ENCODE measurements around the gene WRNIP1.
A peak's percentile ranks its signal among the peaks of the same experiment; 100 is the strongest.

The WRNIP1 gene

DNA sequence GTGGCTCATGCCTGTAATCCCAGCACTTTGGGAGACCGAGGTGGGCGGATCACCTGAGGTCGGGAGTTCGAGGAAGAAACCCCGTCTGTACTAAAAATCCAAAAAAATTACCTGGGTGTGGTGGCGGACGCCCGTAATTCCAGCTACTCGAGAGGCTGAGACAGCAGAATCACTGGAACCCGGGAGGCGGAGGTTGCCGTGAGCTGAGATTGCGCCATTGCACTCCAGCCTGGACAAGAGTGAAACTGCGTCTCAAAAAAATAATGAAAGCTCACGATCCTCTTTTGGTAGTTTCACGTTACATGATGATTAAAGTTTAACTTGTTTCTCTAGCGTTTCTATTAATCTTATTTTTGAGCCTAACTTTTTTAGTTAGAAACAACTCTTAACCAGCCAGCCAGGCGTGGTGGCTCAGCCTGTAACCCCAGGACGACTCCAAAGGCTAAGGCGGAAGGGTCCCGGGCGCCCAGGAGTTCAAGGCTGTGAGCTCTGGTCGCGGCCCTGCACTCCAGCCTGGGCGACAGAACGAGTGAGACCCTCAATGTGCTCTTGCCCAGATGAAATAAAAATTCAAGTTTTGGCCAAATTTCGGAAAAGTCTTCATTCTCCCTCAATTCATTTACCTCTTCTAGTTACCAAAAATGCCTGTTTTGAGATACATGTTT is 1.2 kb upstream of the WRNIP1 start:
- DNase-seq = peak in 1 of 2 experiments; percentile 21

DNA sequence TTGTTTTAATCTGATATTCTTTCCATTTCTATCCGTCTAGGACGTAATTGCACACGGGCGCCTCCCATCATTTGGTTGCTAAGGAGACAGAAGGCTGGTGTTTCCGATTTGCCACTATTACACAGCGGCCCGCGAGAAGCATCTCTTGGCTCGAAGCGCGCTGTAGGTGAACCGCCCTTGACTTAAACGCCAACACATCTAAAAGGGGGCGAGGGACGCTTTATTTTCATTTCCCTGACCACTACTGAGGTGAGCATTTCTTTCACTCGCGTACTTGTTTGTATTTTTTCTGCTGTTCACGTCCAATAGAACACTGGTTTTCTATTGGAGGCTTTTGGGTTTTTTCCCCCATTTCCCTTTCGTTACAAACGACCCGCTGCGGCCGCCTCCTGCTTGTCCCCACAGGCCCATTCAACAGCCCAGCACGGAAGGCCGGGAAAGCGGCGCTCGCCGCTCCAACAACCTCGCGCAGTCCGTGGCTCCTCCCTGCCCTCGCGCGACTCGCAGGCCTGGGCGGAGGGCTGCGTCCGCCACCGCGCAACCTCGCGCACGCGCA is 505 bp upstream of the WRNIP1 start:
- DNase-seq = peak; percentile 61 to 78

DNA sequence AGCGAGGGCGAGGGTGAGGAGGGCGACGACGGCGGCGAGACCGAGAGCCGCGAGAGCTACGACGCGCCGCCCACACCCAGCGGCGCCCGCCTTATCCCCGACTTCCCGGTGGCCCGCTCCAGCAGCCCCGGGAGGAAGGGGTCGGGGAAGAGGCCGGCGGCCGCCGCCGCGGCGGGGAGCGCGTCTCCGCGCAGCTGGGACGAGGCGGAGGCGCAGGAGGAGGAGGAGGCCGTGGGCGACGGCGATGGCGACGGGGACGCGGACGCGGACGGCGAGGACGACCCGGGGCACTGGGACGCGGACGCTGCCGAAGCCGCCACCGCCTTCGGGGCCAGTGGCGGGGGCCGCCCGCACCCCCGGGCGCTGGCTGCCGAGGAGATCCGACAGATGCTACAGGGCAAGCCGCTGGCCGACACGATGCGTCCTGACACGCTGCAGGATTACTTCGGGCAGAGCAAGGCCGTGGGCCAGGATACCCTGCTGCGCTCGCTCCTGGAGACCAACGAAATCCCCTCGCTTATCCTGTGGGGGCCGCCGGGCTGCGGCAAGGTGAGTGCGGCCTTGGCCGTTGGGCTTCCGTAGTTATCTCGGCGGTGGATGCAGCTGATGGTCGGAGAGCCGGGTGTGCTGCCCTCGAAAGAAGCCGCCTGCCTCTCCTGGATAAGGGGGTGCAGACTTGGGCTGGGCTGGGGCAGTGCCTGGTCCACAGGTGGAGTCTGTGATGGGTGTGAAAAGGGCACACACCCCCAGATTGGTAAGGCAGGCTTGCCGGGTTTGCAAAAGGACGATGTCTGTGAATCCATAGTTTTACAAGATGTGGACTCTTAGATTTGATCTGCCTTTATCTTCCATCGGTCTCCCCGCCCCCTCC is 938 bp downstream of the WRNIP1 start:
- DNase-seq = peak in 1 of 2 experiments; percentile 74

DNA sequence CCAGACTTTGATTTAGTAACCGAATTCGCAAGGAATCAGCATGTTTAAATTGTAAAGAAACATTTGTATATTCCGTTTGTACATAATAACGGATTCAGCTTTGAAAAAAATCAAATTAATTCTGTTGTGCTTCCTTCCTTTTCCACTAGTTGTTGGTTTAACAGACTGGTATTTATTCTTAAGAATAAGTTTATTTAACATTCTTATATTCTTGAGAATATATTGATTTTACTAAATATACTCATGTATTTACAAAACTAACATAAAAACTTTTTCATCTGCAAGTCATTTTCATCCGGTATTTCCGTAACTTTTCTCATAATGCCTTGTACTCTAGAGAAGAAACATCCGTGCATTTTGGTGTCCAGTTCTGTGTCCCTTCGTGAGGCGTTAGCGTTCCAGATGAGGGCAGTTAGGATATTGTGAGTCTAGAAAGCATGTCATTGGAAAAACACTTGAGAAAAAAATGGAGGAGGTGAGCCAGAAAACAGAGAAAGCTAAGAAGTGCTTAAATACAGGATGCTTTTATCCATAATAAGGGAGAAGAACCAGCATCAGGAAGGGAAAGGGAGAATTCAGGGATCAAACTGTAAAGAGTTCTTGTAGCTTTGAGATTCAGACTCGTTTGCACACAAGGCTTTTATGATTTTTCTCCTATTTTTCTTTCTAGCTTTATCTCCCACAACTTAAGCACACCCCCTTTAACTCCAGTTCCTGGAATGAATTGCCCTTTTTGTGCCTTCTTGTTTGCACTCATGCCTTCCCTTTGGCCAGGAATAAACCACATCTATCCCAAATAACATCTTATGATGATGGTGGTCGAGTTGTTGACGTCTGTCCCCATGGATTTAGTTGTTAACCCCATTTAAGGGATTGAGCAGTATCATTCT is 1.8 kb downstream of the WRNIP1 start:
- peak in 1 of 2 experiments; percentile 11 for DNase-seq

DNA sequence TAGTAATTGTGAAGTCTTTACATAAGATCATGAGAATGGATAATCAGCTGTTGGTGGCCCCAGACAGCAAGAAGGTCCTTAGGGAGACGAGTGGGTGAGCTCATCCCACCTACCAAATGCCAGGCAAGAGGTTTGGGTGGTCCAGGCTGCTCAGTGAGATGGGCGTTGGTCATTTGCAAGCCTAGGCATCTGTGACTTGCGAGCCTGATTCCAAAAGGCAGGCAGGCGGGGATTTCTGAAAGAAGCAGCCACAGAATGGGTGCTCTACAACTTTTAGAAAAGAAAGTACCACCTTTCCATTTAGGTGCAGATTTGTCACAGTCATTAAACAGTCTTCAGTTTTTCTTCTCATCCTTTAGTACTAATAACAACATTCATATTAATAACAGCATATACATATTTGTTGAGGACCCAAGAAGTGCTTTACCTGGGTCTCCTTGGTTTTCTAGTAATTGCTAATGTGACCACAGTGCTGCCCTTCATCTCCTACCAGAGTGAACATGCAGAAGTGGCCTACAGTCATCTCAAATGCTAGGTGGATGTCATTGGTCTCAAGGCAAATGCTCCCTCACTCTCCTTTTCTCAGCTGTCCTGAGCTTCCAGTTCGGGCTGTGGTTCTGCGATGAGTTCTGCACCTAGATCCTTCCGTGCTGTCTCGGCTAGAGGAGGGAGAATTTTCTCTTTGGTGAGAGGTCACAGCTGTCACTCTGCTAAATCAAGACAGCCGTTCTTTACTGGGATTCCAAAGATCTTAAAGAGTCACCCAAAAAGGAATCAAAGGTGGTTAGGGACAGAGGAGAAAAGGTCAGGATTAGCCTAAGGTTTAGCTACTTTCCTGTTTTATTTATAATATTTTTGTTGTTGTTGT is 2.7 kb downstream of the WRNIP1 start:
- DNase-seq = no peak

DNA sequence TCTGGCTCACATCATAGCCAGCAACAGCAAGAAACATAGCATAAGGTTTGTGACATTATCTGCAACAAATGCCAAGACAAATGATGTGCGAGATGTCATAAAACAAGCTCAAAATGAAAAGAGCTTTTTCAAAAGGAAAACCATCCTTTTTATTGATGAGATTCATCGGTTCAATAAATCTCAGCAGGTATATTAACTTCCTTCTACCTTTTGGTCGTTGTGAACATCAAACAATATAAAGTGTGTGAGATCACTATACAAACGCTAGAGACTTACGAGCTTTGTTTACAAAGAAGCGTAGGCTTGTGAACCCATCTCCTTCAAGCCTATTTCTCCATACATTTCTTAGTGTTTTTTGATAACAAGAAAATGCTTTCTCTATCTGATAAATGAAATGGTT is 3.5 kb downstream of the WRNIP1 start:
- no peak for DNase-seq

DNA sequence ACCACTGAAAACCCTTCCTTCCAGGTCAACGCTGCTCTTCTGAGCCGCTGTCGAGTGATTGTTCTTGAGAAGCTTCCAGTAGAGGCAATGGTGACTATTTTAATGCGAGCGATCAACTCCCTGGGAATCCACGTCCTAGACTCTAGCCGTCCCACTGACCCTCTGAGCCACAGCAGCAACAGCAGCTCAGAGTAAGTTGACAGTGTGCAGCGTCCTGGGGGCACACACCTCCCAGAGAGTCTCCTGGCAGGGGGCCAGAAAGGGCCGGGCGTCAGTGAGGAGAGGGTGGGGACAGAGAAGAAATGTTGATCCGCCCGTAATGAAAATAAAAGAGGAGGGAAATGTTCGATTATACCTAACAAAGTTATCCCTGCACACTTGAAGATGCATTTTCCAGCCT is 5.0 kb downstream of the WRNIP1 start:
- DNase-seq = no peak

DNA sequence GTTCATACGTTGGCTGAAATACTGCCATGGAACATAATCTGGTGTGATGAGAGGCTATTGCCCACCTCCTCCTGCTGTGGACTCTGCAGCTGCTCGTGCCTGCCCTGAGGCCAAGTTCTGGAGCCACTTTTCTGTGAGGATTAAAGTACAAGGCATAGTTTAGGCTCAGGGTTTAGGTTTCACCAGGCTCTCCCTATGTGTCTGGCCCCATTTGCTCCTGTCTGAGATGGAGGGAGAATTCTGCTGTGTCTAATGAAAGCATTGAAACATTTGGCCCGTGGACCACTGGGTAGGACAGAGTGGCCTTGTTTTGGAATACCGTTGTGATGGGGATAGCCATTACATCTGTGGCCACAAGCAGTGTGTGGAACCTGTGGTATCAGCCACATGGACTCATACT is 5.9 kb downstream of the WRNIP1 start:
- no peak for DNase-seq

DNA sequence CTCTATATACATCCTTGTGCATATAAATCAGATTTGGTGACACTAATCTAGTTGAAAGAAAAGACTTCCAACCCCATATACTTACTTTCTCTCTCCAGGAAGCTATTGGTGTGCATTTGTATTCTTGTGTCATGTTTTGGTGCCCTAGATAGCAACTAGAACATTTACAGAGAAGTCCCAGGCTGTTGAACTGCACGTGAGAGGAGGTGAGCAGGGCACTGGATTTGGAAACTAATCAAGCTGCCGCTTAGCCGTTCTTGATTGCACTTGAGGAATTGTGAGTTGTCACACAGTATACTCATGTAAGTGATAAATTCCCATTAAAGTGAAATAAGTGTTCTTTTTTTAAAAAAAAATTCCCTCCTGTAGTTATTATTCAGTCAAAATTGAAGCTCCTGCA is 7.6 kb downstream of the WRNIP1 start:
- no peak for DNase-seq

DNA sequence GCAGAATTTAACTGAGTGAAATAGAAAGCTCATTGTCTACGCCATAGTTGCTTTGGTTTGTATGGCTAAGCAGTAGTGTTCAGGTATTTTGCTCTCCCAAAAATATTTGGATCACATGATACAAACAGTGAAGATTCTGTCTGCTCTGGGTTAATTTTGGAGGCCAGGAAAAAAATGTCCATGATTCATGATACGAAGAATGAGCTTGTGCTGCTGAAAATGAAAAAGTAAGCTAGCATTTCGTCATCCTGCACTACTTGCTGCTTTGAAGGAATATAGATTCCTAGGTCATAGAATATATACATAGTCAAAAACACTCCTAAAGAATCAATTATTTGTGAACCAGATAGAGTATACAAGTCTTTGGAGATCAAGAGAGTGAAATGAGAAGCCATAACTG is 8.3 kb downstream of the WRNIP1 start:
- no peak for DNase-seq

DNA sequence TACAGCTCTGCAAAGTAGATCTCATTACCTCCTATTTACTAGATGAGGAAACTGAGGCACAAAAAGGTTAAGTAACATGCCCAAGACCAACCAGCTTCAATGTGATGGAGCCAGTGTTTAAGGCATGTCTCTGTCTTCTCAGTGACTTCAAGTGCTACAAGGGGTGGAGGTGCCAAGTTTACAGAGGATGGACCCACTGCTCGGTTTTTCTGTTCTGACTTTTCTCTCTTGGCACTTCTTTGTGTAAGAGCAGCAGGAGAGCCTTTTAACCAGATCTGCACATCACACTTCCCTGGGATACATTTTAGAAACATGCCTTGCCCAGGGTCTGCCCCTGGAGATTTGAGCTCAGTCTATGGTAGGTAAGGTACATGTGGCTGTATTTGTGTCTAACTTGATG is 9.8 kb downstream of the WRNIP1 start:
- no peak for DNase-seq

DNA sequence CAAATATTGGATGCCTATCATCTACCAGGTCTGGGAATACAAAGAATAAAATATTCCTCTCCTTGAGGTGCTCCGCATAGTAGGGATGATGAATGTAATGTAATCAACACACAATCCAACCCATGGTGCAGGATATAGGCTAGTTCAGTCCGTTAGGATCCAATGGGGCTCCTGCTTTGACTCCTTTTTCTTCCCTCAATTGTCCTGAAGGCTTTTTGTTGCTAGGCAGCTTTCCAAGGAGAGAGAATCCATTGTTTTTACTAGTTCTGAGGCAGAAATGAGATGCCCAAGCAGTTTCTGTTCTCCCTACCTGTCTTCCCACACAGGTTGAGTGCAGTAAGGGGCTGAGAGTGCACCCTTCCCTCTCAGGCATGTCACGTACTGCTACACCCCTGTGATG is 12.1 kb downstream of the WRNIP1 start:
- no peak for DNase-seq

DNA sequence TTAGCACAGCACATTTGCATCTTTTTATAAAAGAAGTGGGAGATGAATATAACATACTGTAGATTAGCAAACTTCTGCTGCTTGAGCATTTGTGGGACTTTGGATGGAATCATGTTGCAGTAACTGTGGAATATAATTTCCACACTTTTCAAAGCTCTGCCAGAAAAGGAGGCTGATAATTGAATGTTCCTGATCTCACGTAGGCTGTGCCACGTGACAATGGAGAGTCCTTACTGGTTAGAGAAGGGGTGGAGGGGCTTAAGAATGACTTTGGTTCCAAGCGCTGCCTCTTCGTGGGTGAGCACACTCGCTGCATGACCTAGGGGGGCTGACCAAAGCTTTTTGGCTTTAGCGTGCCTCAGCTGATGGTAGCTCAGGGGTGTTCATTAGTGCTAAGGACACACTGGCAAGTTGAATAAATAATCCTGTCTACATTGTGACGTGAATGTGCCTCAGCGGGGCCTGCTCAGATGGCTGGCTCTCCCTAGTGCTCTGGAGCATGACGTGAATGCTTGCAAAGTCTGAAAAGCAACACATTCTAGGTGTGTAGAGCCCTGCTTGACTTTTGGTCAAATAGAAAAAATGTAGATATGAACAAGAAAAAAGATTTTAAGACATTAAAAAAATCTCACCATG is 15.0 kb downstream of the WRNIP1 start:
- DNase-seq = no peak

DNA sequence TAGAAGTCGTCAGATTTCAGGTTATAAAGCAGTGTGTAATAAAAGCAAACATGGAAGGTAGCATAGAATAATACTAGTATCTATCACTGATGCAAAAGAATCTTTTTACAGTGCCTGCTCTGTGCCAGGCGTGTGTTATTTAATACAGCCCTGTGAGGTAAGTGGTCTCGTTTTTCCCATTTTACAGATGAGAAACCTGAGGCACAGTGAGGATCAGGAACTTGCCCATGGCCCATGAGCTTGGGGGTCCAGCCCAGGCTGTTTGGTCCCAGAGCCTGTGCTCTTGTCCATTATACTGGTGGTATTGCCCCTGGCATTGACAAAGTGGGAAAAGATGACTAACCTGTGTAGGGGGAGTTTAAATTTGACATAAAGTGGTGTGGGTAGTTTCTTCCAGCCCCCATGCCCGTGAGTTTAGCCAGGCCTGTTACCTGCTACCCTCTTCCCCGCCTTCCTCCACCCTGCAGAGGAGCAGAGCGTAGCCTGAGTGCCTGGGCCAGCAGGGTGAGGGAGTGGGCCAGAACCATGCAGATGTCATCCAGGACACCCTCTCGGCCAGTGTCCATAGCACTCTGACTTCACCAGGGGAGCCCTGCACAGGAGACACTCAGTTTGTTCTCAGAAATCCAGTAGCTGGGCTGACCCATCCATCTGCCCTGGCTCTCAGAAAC is 16.6 kb downstream of the WRNIP1 start:
- DNase-seq = no peak

DNA sequence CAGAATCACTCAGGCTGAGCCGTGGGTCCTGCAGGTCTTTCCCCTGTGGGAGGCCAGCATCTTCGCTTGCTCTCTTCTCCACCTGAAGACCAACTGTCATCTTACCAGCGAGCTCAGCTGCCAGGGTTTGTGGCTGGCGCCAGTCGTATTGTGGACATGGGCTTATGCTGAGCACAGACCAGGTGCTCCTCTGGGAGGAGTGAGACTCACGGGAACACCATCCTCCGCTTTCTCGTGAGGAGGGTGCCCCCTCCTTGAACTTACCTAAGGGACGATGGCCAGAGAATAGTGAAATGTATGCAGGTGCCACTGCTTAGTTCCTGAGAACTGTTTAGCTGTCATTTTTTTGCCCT is 17.1 kb downstream of the WRNIP1 start:
- no peak for DNase-seq

DNA sequence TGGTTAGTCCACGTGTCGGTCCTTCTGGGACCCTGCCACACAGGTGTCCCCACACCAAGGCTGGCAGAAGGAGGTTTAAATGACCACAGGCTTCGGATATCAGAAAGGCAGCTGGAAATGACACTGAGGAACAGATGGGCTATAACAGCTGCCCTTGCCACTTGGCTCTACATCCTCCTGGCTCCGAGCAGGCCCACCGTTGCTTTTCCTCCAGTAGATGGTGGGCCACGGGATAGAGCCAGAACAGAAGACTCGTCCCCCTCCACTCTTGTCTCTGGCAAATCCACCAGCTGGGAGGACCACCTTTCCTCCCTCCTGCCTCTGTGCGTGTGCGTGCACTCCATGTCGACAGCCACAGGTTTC is 17.6 kb downstream of the WRNIP1 start:
- no peak for DNase-seq

DNA sequence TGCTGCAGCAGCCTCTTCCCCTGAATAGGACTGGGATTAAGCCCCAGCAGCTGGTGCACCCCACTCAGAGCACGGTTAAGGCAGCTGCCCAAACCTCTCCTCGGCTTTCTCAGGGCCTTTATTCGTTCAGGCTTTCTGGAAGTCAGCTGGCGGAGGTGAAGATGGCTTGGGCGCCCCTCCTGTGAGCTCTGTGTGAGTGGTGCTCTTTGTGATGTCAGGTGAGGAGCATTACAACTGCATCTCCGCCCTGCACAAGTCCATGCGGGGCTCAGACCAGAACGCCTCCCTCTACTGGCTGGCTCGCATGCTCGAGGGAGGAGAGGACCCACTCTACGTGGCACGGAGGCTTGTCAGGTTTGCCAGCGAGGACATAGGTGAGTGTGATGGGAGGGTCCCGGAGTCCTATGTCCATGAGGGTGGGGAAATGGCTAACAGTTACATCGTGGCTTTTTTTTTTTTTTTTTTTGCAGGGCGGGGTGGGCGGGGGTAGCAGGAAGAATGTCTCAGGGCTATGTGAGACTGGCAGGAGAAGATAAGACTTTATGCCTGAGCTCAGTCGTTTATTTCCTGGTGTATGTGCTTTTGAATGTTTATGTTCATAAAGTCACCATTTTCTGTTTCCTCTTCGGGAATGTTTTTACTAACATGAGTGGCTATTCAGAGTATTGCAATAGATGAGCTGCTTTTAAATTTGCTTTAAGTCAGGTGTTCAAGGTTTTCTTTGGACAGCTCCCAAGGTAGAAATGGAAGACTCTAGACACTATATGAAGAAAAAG is 18.2 kb downstream of the WRNIP1 start:
- no peak for DNase-seq

DNA sequence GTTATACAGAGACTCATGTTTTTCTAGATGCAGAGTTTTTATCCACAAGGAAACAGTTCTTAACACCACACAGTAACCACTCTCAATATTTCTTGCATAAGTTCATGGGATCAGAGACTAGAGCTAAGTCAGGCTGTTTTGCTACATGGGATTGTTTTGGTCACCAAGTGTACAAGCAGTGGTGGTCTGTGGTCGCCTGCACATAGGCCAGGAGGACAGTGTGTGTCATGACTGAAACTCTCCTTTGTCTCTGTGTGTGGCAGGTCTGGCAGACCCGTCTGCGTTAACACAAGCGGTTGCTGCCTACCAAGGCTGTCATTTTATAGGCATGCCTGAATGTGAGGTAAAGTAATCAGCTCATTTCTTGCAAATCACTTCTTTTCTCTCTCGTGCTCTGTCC is 18.9 kb downstream of the WRNIP1 start:
- no peak for DNase-seq

DNA sequence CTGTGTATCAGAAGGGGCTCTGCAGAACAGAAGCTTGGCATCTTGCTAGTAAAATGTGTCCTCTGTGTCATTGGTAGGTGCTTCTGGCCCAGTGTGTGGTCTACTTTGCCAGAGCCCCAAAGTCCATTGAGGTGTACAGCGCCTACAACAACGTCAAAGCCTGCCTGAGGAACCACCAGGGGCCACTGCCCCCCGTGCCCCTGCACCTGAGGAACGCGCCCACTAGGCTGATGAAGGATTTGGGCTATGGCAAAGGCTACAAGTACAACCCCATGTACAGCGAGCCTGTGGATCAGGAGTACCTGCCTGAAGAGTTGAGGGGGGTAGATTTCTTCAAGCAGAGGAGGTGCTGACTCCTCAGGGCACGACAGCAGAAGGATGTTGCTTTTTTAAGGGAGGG is 19.7 kb downstream of the WRNIP1 start:
- DNase-seq = no peak

DNA sequence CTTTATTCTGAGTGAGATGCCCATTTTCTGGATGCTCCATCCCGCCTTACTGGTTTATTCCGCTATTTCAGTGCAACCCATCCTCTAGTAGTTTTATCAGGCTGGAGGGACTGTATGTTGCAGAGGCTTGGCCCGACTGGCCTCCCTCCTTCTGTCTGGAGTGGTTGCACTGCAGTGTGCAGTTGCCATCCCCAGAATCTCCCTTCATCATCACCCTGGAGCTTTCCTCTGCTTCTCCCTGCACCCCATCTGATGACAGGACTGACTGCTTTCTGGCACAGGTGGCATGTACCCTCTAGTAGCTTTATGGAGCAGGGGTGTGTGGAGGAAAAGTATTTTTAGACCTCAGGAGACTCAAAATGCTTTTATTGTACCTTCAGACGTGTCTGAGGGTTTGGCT is 21.1 kb downstream of the WRNIP1 start:
- DNase-seq = no peak
